ENCODE results near the gene PTK7.
"Not testable (repeated sequence)": the region's sequence is repeated elsewhere in the genome, so short reads cannot be mapped to it uniquely, and the experiment has no call there.

The PTK7 gene

DNA sequence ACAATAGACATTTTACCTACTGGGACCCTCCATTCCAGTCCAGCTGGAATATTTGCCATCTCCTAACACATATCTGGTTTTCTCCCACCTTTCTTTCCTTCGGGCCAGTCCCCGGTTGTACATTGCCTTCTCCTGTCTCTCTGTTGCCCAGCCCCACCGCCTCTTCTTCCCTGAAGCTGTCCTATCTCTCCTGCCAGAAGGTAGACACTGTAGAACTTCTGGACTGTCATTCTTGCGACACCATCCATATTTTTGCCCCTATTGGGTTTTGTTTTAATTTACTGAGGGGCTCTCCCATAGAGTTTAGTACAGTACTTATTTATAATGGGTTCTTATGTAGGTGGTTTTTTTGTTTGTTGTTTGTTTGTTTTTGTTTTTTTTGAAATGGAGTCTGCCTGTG is 4.9 kb downstream of the PTK7 start:
- TF ChIP-seq, protein P1, sequence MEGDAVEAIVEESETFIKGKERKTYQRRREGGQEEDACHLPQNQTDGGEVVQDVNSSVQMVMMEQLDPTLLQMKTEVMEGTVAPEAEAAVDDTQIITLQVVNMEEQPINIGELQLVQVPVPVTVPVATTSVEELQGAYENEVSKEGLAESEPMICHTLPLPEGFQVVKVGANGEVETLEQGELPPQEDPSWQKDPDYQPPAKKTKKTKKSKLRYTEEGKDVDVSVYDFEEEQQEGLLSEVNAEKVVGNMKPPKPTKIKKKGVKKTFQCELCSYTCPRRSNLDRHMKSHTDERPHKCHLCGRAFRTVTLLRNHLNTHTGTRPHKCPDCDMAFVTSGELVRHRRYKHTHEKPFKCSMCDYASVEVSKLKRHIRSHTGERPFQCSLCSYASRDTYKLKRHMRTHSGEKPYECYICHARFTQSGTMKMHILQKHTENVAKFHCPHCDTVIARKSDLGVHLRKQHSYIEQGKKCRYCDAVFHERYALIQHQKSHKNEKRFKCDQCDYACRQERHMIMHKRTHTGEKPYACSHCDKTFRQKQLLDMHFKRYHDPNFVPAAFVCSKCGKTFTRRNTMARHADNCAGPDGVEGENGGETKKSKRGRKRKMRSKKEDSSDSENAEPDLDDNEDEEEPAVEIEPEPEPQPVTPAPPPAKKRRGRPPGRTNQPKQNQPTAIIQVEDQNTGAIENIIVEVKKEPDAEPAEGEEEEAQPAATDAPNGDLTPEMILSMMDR (IDR thresholded peaks at IDR 0.05): no peak

DNA sequence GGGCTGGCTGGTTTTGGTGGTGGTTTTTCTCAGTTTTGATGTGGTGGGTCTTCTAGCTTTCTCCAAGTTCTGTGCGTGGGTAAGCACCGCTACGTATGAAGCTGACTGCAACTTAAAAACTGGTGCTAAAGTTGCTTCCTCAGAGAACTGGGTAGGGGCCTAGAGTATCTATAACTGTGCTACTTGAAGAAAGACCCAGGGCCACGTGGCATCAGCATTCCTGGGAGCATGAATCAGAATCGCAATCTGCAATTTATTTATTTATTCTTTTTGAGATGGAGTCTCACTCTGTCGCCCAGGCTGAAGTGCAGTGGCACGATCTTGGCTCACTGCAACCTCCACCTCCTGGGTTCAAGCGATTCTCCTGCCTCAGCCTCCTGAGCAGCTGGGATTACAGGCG is 5.8 kb downstream of the PTK7 start:
- H3K9ac ChIP-seq; H3K27ac ChIP-seq; H3K4me3 ChIP-seq (ENCODE audit: low read depth, low read length); H2AFZ ChIP-seq; H3K79me2 ChIP-seq; H3K36me3 ChIP-seq (ENCODE audit: control insufficient read depth, insufficient read depth, low read length); H3K27me3 ChIP-seq (ENCODE audit: control insufficient read depth, insufficient read depth, low read length); H3K9me3 ChIP-seq (ENCODE audit: control insufficient read depth, low read length); H3K4me2 ChIP-seq (ENCODE audit: low read length); H3K4me1 ChIP-seq: not testable (repeated sequence)

More for the DNA sequence above, 4.9 kb downstream of the PTK7 start:
- Histone ChIP-seq H3K27ac (no peak overlapping the region), H3K4me1 (peaks cover 5% of the 10 kb centered on the region), H2AFZ (no peak overlapping the region), H3K4me3 (ENCODE audit: low read depth, low read length) (no peak overlapping the region), H3K36me3 (ENCODE audit: control insufficient read depth, insufficient read depth, low read length) (no peaks in the 10 kb centered on the region), H3K4me2 (ENCODE audit: low read length) (no peak overlapping the region), H3K9me3 (ENCODE audit: control insufficient read depth, low read length) (no peaks in the 10 kb centered on the region), H3K79me2 (peaks cover 16% of the 10 kb centered on the region), H3K27me3 (ENCODE audit: control insufficient read depth, insufficient read depth, low read length) (no peaks in the 10 kb centered on the region), H3K9ac (no peak overlapping the region)

- no peaks in the 10 kb centered on the region for H3K27me3 ChIP-seq (ENCODE audit: control insufficient read depth, insufficient read depth, low read length)
- H3K27ac ChIP-seq: no peak overlapping the region
- no peak overlapping the region for H3K4me2 ChIP-seq (ENCODE audit: low read length)
- no peaks in the 10 kb centered on the region for H3K36me3 ChIP-seq (ENCODE audit: control insufficient read depth, insufficient read depth, low read length)
- H3K79me2 ChIP-seq: no peaks in the 10 kb centered on the region
- no peak overlapping the region for H3K9ac ChIP-seq
- H3K9me3 ChIP-seq (ENCODE audit: control insufficient read depth, low read length): no peaks in the 10 kb centered on the region
- H3K4me3 ChIP-seq (ENCODE audit: low read depth, low read length): no peak overlapping the region
- TF ChIP-seq, protein P1 (IDR thresholded peaks at IDR 0.05): no peak
- H2AFZ ChIP-seq: no peak overlapping the region
- no peaks in the 10 kb centered on the region for H3K4me1 ChIP-seq
These were observed 6.9 kb downstream of the PTK7 start for GRCh38 chr6:43082806-43083655.

DNA sequence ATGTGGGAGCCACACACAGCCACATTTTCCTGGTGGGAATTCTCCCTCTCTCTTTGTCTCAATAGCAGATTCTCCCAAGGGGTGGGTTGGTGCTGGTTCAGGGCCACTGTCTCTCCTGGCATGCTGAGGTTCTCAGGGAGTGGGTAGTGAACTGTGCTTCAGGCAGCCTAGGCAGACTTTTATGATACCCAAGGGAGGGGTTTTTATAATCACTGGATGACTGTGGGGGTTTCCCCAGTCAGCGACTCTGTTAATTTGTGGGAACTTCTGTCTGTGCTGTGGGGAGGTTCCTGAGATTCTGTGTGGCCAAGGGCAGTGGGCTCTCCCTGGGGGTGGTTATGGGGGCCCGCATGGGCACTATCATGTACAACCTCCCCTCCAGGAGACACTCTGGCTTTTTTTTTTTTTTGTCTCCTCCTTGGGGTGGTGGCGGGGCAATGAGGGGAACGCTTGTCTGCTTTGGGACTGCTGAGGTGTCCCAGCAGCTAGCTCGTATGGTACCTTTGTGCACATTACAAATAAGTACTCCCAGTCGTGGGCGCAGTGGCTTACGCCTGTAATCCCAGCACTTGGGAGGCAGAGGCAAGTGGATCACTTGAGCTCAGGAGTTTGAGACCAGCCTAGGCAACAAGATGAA is 10.0 kb downstream of the PTK7 start:
- Histone ChIP-seq H3K27me3 (ENCODE audit: control insufficient read depth, insufficient read depth, low read length) (no peaks in the 10 kb centered on the region), H3K9ac (no peak overlapping the region), H3K4me2 (ENCODE audit: low read length) (no peak overlapping the region), H3K27ac (no peak overlapping the region), H3K36me3 (ENCODE audit: control insufficient read depth, insufficient read depth, low read length) (no peaks in the 10 kb centered on the region), H2AFZ (no peak overlapping the region), H3K9me3 (ENCODE audit: control insufficient read depth, low read length) (no peaks in the 10 kb centered on the region), H3K79me2 (peaks cover 3% of the 10 kb centered on the region), H3K4me3 (ENCODE audit: low read depth, low read length) (no peak overlapping the region), H3K4me1 (peaks cover 13% of the 10 kb centered on the region)
- TF ChIP-seq, protein P1 (IDR thresholded peaks at IDR 0.05): no peak

DNA sequence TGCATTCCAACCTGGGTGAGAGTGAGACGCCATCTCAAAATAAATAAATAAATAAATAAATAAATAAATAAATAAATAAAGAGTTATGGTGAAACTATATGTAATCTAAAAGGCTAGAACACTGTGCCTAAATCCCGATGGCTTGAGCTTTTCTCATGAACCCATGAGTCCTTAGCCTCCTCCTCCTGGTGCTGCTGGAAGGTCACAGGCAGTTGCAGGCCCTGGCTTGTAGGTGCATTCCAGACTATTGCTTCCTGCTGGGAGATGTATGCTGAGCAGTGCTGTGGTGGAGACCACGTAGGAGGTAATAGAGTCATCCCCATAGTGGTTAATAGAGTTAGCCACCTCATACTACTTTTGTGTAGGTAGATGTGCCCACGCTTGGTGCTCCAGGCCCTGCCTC is 12.5 kb downstream of the PTK7 start:
- TF ChIP-seq, protein P1 (IDR thresholded peaks at IDR 0.05): no peak
- Histone ChIP-seq H3K27ac (no peak overlapping the region), H2AFZ (no peak overlapping the region), H3K79me2 (peaks cover 3% of the 10 kb centered on the region), H3K36me3 (ENCODE audit: control insufficient read depth, insufficient read depth, low read length) (no peaks in the 10 kb centered on the region), H3K4me2 (ENCODE audit: low read length) (no peak overlapping the region), H3K4me1 (peaks cover 20% of the 10 kb centered on the region), H3K27me3 (ENCODE audit: control insufficient read depth, insufficient read depth, low read length) (no peaks in the 10 kb centered on the region), H3K9me3 (ENCODE audit: control insufficient read depth, low read length) (no peaks in the 10 kb centered on the region), H3K4me3 (ENCODE audit: low read depth, low read length) (no peak overlapping the region), H3K9ac (no peak overlapping the region)

All from parathyroid adenoma (tissue), 2 donors.